Kidney (tissue), 14 donors: ENCODE measurements around the gene TBX1. TPM values are rescaled to one million over a fixed set of nuclear protein-coding genes. Genes with fewer than 3 reads are reported as not detected.

Experiments used
- DNase-seq, 5 donors: peaks; one replicate each; pipeline ENCODE4 v3.0.0-alpha.2; 2013 to 2020
- FAIRE-seq: peaks from 2 replicates; lab custom pipeline; 2012; peaks lifted over from hg19 to GRCh38; lab: Jason Lieb, UNC
- H3K27ac ChIP-seq, 2 donors: one replicate each; pipeline ENCODE4 v1.7.0; 2013; ENCODE audit warnings: low read depth in 2 of 2, low read length in 2 of 2, inconsistent platforms in 1 of 2
- H3K27me3 ChIP-seq: one replicate; pipeline ENCODE4 v1.7.1; 2013; ENCODE audit warnings: low read length, inconsistent platforms; ENCODE audit not compliant: control insufficient read depth, insufficient read depth
- H3K36me3 ChIP-seq, 3 donors: one replicate each; pipeline versions ENCODE4 v1.7.0 to v1.7.1; 2013; ENCODE audit warnings: low read length in 3 of 3, control low read depth in 1 of 3, inconsistent platforms in 1 of 3; ENCODE audit not compliant: insufficient read depth in 3 of 3, control insufficient read depth in 2 of 3
- H3K4me1 ChIP-seq, 3 donors: one replicate each; pipeline versions ENCODE4 v1.7.0 to v1.7.1; 2013; ENCODE audit warnings: low read length in 3 of 3, inconsistent platforms in 1 of 3, low read depth in 1 of 3; ENCODE audit not compliant: control insufficient read depth in 2 of 3, insufficient read depth in 2 of 3
- H3K4me3 ChIP-seq, 3 donors: one replicate each; pipeline versions ENCODE4 v1.7.0 to v1.8.1; 2013; ENCODE audit warnings: low read length in 3 of 3, control low read depth in 1 of 3, inconsistent platforms in 1 of 3
- H3K9ac ChIP-seq, 3 donors: one replicate each; pipeline versions ENCODE4 v1.7.0 to v1.7.1; 2013; ENCODE audit warnings: low read length in 3 of 3, control low read depth in 1 of 3, inconsistent platforms in 1 of 3
- H3K9me3 ChIP-seq, 3 donors: one replicate each; pipeline versions ENCODE4 v1.7.0 to v1.7.1; 2013; ENCODE audit warnings: low read length in 3 of 3, control low read depth in 1 of 3, inconsistent platforms in 1 of 3; ENCODE audit not compliant: control insufficient read depth in 2 of 3, insufficient read depth in 1 of 3
- CTCF ChIP-seq: IDR thresholded peaks from 3 replicates; pipeline ENCODE4 v1.5.1; 2012; ENCODE audit warnings: mild to moderate bottlenecking, moderate library complexity, borderline replicate concordance; ENCODE audit not compliant: insufficient read depth; ENCODE audit errors: extremely low read depth
- intact Hi-C: fragments of 100-400 bp; cut with DNase I; formaldehyde crosslinking; loops from one replicate; pipeline ENCODE4 v1.11.1; 2022
- polyA plus RNA-seq: library from polyadenylated mRNA; stranded (reverse); fragments of 350-450 nt; fragmentation: Illumina TruSeq; extraction: RNeasy Lipid Tissue Mini Kit (QIAGEN cat#74804); gene quantifications from one replicate; pipeline ENCODE4 v1.2.3, GENCODE V29; 2014; ENCODE audit warnings: low read depth, low replicate concordance; ENCODE audit not compliant: insufficient read depth
- total RNA-seq: library from RNA; stranded (reverse); fragmentation: NEBNext Ultra II Directional; extraction: Animal tissue kit (Norgen Biotek cat#: 25700); gene quantifications from one replicate; pipeline ENCODE4 v1.2.1, GENCODE V29; 2021
- donor health status: control.
- donor health status: control.
- donor health status: control.
- donor health status: control.
- donor health status: control.
- donor health status: DM: yes; HTN: yes; CAD: no.
- donor health status: Normal renal cell carcinoma (clear cell type).

Gene TBX1
- total and polyA plus RNA-seq, 2 donors from 2014 or later: 0.45 to 5.5 TPM

- intact Hi-C loops: no loop called here
- H3K36me3 ChIP-seq: no peaks in the 10 kb centered on the region
- no peak overlapping the region for H3K4me3 ChIP-seq
- TF ChIP-seq CTCF: no peak
- H3K9ac ChIP-seq: no peak overlapping the region
- DNase-seq (peak in 2 of 5 donors; percentile 30 to 65), FAIRE-seq (no peak)
- H3K27ac ChIP-seq: no peak overlapping the region
- H3K4me1 ChIP-seq: no peaks in the 10 kb centered on the region
- H3K9me3 ChIP-seq: no peaks in the 10 kb centered on the region
- no peaks in the 10 kb centered on the region for H3K27me3 ChIP-seq
Observed at GRCh38 chr22:19786959-19787848, 26.6 kb downstream of the TBX1 start.

GRCh38 chr22:19787849-19788141 is 27.2 kb downstream of the TBX1 start:
- peak in 2 of 5 donors; percentile 28 to 50 for DNase-seq
- Histone ChIP-seq H3K9ac (no peak overlapping the region), H3K4me1 (no peaks in the 10 kb centered on the region), H3K9me3 (no peaks in the 10 kb centered on the region), H3K36me3 (no peaks in the 10 kb centered on the region), H3K4me3 (no peak overlapping the region), H3K27me3 (no peaks in the 10 kb centered on the region), H3K27ac (no peak overlapping the region)
- intact Hi-C loops: no loop called here
- FAIRE-seq: no peak
- TF ChIP-seq CTCF: no peak

- FAIRE-seq (no peak), DNase-seq (peak in 2 of 5 donors; percentile 30 to 60)
- no peak for TF ChIP-seq CTCF
- Histone ChIP-seq H3K9ac (no peak overlapping the region), H3K4me1 (no peaks in the 10 kb centered on the region), H3K4me3 (no peak overlapping the region), H3K27ac (no peak overlapping the region), H3K27me3 (no peaks in the 10 kb centered on the region), H3K36me3 (no peaks in the 10 kb centered on the region), H3K9me3 (no peaks in the 10 kb centered on the region)
- intact Hi-C loops: no loop called here
Observed at GRCh38 chr22:19788661-19789225, 28.2 kb downstream of the TBX1 start.
